Testis (tissue), 3 donors: ENCODE data around the gene MAML3. TPM values are rescaled to one million over a fixed set of nuclear protein-coding genes. Genes with fewer than 3 reads are reported as not detected.

Experiments used
- DNase-seq: peaks from one replicate; pipeline ENCODE4 v3.0.0-alpha.2; 2019
- H3K27ac ChIP-seq, 2 donors: fragments of 200-600 bp; sonication (generic); one replicate each; pipeline ENCODE4 v1.5.1; 2019
- H3K27me3 ChIP-seq: fragments of 200-600 bp; sonication (generic); one replicate; pipeline ENCODE4 v1.5.1; 2019
- H3K36me3 ChIP-seq: fragments of 200-600 bp; sonication (generic); one replicate; pipeline ENCODE4 v1.5.1; 2017; ENCODE audit warnings: low read depth; ENCODE audit errors: missing control alignments
- H3K4me1 ChIP-seq: fragments of 200-600 bp; sonication (generic); one replicate; pipeline ENCODE4 v1.5.1; 2019
- H3K4me3 ChIP-seq, 2 donors: fragments of 200-600 bp; sonication (generic); one replicate each; pipeline ENCODE4 v1.5.1; 2017 to 2019
- H3K9me3 ChIP-seq: fragments of 200-600 bp; sonication (generic); one replicate; pipeline ENCODE4 v1.5.1; 2017
- POLR2A ChIP-seq: fragments of 450-650 bp; IDR thresholded peaks from one replicate; pipeline ENCODE4 v1.6.1; 2017; ENCODE audit warnings: antibody characterized with exemption, mild to moderate bottlenecking, moderate library complexity
- WGBS, 2 donors: methylation state at CpG; one replicate each; pipeline ENCODE4 v1.1.5; 2018; 5-methylcytosine and 5-hydroxymethylcytosine counted together
- intact Hi-C: fragments of 100-400 bp; cut with DNase I; formaldehyde crosslinking; loops from one replicate; pipeline ENCODE4 v1.15.1; 2023; ENCODE audit warnings: low total_unique reads
- polyA plus RNA-seq: library from polyadenylated mRNA; stranded (reverse); fragments of 350-450 nt; fragmentation: Illumina TruSeq; extraction: RNeasy Lipid Tissue Mini Kit (QIAGEN cat#74804); gene quantifications from one replicate; pipeline ENCODE4 v1.2.3, GENCODE V29; 2014; ENCODE audit warnings: low read depth, low replicate concordance; ENCODE audit not compliant: insufficient read depth
- total RNA-seq, 2 donors: library from RNA; depleted of rRNA; stranded (reverse); fragments of >200 nt; gene quantifications; one replicate each; pipeline ENCODE4 v1.2.3, GENCODE V29; 2016
- TF ChIP-seq, protein P1 (sequence below), 3 experiments: fragments of 450-650 bp in 2 of 3; fragments of 200-600 bp in 1 of 3; sonication (generic) in 1 of 3; IDR thresholded peaks; one replicate each; pipeline ENCODE4 v1.5.1; 2016 to 2019; ENCODE audit warnings: antibody characterized with exemption in 3 of 3, mild to moderate bottlenecking in 2 of 3, moderate library complexity in 1 of 3

The MAML3 gene
- total and polyA plus RNA-seq, 3 donors from 2014 or later: 7.6 to 21.2 (median 18.8) TPM

DNA sequence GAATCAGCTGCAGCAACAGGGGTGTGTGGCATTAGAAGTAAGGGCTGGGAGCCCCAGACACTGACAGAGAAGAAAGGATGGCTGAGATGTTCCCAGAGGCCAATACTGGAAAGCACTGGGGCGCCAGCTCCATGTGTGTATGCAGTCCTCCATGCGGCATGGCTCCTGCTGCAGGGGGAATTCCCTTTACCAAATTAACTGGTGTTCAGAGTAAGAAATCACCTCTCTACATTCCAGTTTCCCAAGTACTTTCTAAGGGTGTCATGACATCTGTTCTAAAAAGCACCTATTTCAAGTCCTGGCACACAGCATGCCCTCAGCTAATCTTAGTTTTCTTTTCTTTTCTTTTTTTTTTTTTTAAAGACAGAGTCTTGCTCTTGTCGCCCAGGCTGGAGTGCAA is 98.0 kb downstream of the MAML3 start:
- Histone ChIP-seq H3K27me3 (no peaks in the 10 kb centered on the region), H3K27ac (no peak overlapping the region), H3K36me3 (no peaks in the 10 kb centered on the region), H3K4me3 (no peak overlapping the region), H3K9me3 (no peaks in the 10 kb centered on the region), H3K4me1 (no peaks in the 10 kb centered on the region)
- intact Hi-C loops: no loop called here
- no peak for DNase-seq
- TF ChIP-seq, protein P1, sequence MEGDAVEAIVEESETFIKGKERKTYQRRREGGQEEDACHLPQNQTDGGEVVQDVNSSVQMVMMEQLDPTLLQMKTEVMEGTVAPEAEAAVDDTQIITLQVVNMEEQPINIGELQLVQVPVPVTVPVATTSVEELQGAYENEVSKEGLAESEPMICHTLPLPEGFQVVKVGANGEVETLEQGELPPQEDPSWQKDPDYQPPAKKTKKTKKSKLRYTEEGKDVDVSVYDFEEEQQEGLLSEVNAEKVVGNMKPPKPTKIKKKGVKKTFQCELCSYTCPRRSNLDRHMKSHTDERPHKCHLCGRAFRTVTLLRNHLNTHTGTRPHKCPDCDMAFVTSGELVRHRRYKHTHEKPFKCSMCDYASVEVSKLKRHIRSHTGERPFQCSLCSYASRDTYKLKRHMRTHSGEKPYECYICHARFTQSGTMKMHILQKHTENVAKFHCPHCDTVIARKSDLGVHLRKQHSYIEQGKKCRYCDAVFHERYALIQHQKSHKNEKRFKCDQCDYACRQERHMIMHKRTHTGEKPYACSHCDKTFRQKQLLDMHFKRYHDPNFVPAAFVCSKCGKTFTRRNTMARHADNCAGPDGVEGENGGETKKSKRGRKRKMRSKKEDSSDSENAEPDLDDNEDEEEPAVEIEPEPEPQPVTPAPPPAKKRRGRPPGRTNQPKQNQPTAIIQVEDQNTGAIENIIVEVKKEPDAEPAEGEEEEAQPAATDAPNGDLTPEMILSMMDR (IDR thresholded peaks at IDR 0.05): no peak
- no peak for TF ChIP-seq POLR2A
- WGBS, 2 donors: 62 to 79% methylated on average over 3 of the region's 3 CpGs

- Histone ChIP-seq H3K27me3 (no peaks in the 10 kb centered on the region), H3K4me1 (no peaks in the 10 kb centered on the region), H3K36me3 (no peaks in the 10 kb centered on the region), H3K4me3 (no peak overlapping the region), H3K27ac (no peak overlapping the region), H3K9me3 (no peaks in the 10 kb centered on the region)
- intact Hi-C loops: no loop called here
- no peak for DNase-seq
- WGBS, 2 donors: 65 to 89% methylated on average over 1 of the region's 1 CpG
- TF ChIP-seq, protein P1 (IDR thresholded peaks at IDR 0.05): no peak
- TF ChIP-seq POLR2A: no peak
These were observed 99.1 kb downstream of the MAML3 start for GRCh38 chr4:140054861-140055260.

DNA sequence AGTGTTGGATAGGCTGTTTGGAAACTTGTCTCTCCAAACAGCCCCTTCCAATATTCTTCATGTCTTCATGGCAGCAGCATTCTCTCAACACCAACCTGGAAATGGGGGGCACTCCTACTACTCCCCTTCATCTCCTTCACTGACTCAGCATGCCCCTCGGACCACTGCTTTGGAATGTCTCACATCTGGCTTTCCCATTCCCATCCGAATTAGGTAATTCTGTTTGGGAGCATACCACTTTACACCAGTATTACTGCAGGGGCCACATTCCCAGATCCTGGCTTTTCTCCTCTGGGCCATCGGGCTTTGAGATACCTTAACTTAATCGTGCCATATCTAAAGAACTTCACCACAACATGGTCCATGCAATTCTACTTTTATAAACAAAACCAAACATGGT is 100.8 kb downstream of the MAML3 start:
- Histone ChIP-seq H3K4me1 (peaks cover 8% of the 10 kb centered on the region), H3K4me3 (no peak overlapping the region), H3K27me3 (no peaks in the 10 kb centered on the region), H3K9me3 (no peaks in the 10 kb centered on the region), H3K36me3 (no peaks in the 10 kb centered on the region), H3K27ac (no peak overlapping the region)
- DNase-seq: no peak
- intact Hi-C loops: no loop called here
- no peak for TF ChIP-seq POLR2A
- TF ChIP-seq, protein P1 (IDR thresholded peaks at IDR 0.05): no peak
- WGBS, 2 donors: 92 to 94% methylated on average over 4 of the region's 4 CpGs

GRCh38 chr4:140052050-140052449 is 101.9 kb downstream of the MAML3 start:
- no peaks in the 10 kb centered on the region for H3K9me3 ChIP-seq
- no peaks in the 10 kb centered on the region for H3K36me3 ChIP-seq
- WGBS, 2 donors: 55 to 66% methylated on average over 3 of the region's 3 CpGs
- intact Hi-C loops: no loop called here
- no peak overlapping the region for H3K27ac ChIP-seq
- TF ChIP-seq, protein P1 (IDR thresholded peaks at IDR 0.05): peak; percentile 39 to 58 (median 42)
- no peak for TF ChIP-seq POLR2A
- DNase-seq: peak; percentile 68
- H3K27me3 ChIP-seq: no peaks in the 10 kb centered on the region
- no peak overlapping the region for H3K4me3 ChIP-seq
- H3K4me1 ChIP-seq: peaks cover 8% of the 10 kb centered on the region

- Histone ChIP-seq H3K4me3 (peak overlapping the region in 1 of 2 donors; percentile 18), H3K36me3 (no peaks in the 10 kb centered on the region), H3K4me1 (peaks cover 8% of the 10 kb centered on the region), H3K9me3 (no peaks in the 10 kb centered on the region), H3K27me3 (no peaks in the 10 kb centered on the region), H3K27ac (peak overlapping the region; percentile 60 to 68)
- DNase-seq: peak; percentile 32
- TF ChIP-seq POLR2A: no peak
- TF ChIP-seq, protein P1 (IDR thresholded peaks at IDR 0.05): peak in 1 of 3 experiments; percentile 13
- intact Hi-C loops: no loop called here
- WGBS, 2 donors: 64 to 78% methylated on average over 8 of the region's 8 CpGs
These were observed 103.9 kb downstream of the MAML3 start for GRCh38 chr4:140049849-140050637.
